ENCODE data around the gene AJM1.
A peak's percentile ranks its signal among the peaks of the same experiment; 100 is the strongest.
"Not testable (repeated sequence)": the region's sequence is repeated elsewhere in the genome, so short reads cannot be mapped to it uniquely, and the experiment has no call there.

Gene AJM1

DNA sequence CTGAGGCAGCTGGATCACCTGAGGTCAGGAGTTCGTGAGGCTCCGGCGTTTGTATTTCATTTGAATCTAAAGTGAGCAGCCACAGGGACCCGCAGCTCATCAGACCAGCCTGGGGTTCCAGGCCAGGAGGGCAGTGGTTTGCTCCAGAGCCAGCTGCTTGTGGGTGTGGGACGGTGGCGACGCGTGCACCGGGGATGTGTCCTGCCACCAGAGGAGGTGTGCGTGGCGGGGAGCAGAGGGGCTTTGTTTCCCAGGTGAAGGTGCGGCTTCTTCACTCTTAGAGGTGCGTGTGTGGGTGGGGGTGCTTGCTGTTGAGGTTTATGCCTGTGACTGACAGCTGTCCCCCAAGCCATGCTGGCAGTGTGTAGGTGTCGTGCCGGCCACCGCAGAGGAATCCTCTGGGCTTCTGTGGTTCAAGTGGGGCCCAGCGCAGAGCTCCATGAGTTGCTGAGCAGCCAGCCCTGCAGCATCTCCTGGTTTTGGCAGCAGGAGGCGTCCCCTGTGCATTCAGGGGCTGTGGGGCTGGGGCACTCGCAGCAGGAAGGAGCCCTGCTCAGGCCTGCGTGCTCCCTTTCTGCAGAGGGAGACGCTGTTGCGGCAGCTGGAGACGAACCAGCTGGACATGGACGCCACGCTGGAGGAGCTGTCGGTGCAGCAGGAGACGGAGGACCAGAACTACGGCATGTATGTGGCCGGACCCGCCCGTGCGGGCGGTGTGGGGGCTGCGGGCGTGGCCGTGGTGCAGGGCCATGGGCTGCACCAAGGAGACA lies 6.9 kb upstream of the AJM1 start:
- Mint-ChIP-seq H3K9me3 (no peaks in the 10 kb centered on the region), H3K27me3 (no peaks in the 10 kb centered on the region), H3K4me1 (peaks cover 3% of the 10 kb centered on the region), H3K27ac (no peak overlapping the region), H3K4me3 (no peak overlapping the region), H3K36me3 (ENCODE audit: low read depth) (peaks cover 4% of the 10 kb centered on the region)
- DNase-seq (no peak), ATAC-seq (no peak)

GRCh38 chr9:136835932-136836904 lies 6.1 kb upstream of the AJM1 start:
- no peak overlapping the region for H3K4me3 Mint-ChIP-seq
- H3K27me3 Mint-ChIP-seq = no peaks in the 10 kb centered on the region
- H3K4me1 Mint-ChIP-seq = peaks cover 3% of the 10 kb centered on the region
- DNase-seq (no peak), ATAC-seq (no peak)
- H3K9me3 Mint-ChIP-seq = no peaks in the 10 kb centered on the region
- peaks cover 4% of the 10 kb centered on the region for H3K36me3 Mint-ChIP-seq (ENCODE audit: low read depth)
- no peak overlapping the region for H3K27ac Mint-ChIP-seq

- no peak overlapping the region for H3K27ac Mint-ChIP-seq
- no peaks in the 10 kb centered on the region for H3K27me3 Mint-ChIP-seq
- H3K4me1 Mint-ChIP-seq = peaks cover 7% of the 10 kb centered on the region
- H3K9me3 Mint-ChIP-seq = no peaks in the 10 kb centered on the region
- peaks cover 4% of the 10 kb centered on the region for H3K36me3 Mint-ChIP-seq (ENCODE audit: low read depth)
- H3K4me3 Mint-ChIP-seq = no peak overlapping the region
- no peak for ATAC-seq
- DNase-seq = no peak
Observed at GRCh38 chr9:136837146-136837855, 5.0 kb upstream of the AJM1 start.

GRCh38 chr9:136837856-136838277 lies 4.4 kb upstream of the AJM1 start:
- DNase-seq; H3K4me1 Mint-ChIP-seq; H3K36me3 Mint-ChIP-seq (ENCODE audit: low read depth); H3K27me3 Mint-ChIP-seq; H3K4me3 Mint-ChIP-seq; H3K9me3 Mint-ChIP-seq; ATAC-seq; H3K27ac Mint-ChIP-seq: not testable (repeated sequence)

- H3K4me3 Mint-ChIP-seq = no peak overlapping the region
- ATAC-seq = no peak
- H3K4me1 Mint-ChIP-seq = peaks cover 12% of the 10 kb centered on the region
- H3K27me3 Mint-ChIP-seq = no peaks in the 10 kb centered on the region
- H3K36me3 Mint-ChIP-seq (ENCODE audit: low read depth) = peaks cover 4% of the 10 kb centered on the region
- DNase-seq = no peak
- no peak overlapping the region for H3K27ac Mint-ChIP-seq
- no peaks in the 10 kb centered on the region for H3K9me3 Mint-ChIP-seq
Observed at GRCh38 chr9:136838314-136839228, 3.7 kb upstream of the AJM1 start.

DNA sequence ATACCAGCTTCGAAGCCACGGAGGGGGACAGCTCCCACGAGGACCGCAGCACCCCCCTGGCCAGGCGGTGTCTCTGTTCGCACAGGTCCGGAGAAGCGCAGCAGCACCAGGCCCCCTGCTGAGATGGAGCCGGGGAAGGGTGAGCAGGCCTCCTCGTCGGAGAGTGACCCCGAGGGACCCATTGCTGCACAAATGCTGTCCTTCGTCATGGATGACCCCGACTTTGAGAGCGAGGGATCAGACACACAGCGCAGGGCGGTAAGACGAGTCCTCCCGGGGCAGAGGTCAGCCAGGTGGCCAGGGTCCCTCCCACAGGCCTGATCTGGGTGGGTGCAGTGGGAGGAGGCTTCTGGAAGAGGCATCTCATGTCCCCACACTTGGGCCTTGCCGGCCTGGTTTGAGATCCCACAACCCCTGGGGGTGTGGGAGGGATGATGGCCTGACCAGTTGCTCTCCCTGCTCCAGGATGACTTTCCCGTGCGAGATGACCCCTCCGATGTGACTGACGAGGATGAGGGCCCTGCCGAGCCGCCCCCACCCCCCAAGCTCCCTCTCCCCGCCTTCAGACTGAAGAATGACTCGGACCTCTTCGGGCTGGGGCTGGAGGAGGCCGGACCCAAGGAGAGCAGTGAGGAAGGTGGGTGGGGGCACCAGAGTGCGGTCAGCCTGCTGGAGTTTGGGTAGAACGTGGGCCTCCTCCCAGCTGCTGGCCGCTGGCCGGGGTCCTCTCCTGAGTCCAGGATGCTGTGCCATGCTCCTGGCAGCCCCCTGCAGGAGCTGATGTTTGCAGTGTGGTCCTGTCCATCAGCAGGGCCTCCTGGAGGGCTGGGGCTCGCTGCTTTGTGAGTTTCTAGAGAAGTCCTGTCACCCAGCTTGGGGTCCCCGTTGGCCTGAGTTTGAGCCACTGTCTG lies 2.8 kb upstream of the AJM1 start:
- peaks cover 4% of the 10 kb centered on the region for H3K36me3 Mint-ChIP-seq (ENCODE audit: low read depth)
- no peaks in the 10 kb centered on the region for H3K27me3 Mint-ChIP-seq
- DNase-seq (no peak), ATAC-seq (no peak)
- no peaks in the 10 kb centered on the region for H3K9me3 Mint-ChIP-seq
- H3K4me3 Mint-ChIP-seq = no peak overlapping the region
- no peak overlapping the region for H3K27ac Mint-ChIP-seq
- peaks cover 14% of the 10 kb centered on the region for H3K4me1 Mint-ChIP-seq

DNA sequence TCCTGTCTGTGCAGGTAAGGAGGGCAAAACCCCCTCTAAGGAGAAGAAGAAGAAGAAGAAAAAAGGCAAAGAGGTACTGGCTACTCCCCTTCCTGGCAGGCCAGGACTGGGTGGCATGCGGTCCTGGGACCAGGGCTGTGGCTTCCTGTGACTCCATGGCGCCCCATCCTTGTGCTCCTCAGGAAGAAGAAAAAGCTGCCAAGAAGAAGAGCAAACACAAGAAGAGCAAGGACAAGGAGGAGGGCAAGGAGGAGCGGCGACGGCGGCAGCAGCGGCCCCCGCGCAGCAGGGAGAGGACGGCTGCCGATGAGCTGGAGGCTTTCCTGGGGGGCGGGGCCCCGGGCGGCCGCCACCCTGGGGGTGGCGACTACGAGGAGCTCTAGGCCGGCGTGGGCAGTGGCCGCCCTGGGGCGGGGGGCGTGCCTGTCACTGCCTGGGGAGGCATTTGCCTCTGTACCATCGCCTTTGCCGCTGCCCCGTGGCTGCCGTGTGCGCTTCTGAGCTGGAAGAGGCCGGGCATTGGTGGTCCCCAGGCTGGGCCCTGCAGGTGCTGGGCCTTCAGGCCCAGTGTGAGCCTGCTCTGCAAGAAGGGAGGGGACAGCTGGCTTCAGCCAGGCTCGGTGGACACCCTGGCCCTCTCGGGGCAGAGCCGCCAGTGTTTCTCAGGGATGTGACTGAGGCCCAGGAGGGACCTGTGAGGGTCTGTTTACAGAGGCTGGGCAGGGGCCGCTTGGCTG lies 2.0 kb upstream of the AJM1 start:
- Mint-ChIP-seq H3K27me3 (peaks cover 3% of the 10 kb centered on the region), H3K9me3 (no peaks in the 10 kb centered on the region), H3K4me3 (no peak overlapping the region), H3K27ac (no peak overlapping the region), H3K36me3 (ENCODE audit: low read depth) (peaks cover 4% of the 10 kb centered on the region), H3K4me1 (peaks cover 16% of the 10 kb centered on the region)
- ATAC-seq (no peak), DNase-seq (no peak)

DNA sequence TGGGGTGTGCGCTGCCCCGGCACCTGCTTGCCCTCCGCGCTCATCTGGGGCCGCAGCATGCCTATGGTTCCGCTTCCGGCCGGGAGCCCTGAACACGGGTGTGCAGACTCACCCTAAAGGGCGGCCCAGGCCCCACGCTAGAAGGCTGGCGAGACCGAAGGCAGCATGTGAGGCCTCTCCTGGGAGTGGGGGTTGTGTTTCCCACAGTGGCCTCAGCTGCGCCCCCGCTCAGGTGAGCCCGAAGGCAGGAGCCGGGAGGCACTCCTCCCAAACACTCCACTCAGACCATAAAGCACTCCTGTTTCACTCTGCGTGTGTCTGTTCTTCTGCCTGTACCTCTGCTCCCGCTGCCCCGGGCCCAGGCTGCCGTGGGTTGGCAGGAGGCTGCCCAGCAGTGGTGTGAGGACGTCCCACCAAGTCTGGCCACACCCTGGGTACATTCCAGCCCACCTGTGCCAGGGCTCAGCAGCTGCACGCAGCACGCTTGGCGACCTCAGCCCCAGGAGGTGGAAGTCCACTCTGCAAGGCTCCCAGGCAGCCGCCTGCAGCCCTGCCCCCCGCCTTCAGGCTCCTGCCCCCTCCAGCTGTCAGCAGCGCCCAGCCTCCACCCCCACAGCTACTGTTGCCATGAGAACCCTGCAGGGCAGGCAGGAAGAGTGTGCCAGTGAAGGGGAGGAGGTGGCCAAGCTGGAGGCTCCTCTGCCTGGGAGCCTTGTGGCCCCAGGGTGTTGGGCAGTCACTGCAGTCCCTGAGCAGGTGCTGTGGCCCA lies 1.2 kb upstream of the AJM1 start:
- ATAC-seq (no peak), DNase-seq (no peak)
- H3K9me3 Mint-ChIP-seq = no peaks in the 10 kb centered on the region
- peaks cover 16% of the 10 kb centered on the region for H3K4me1 Mint-ChIP-seq
- H3K27ac Mint-ChIP-seq = no peak overlapping the region
- H3K27me3 Mint-ChIP-seq = peaks cover 3% of the 10 kb centered on the region
- no peak overlapping the region for H3K4me3 Mint-ChIP-seq
- H3K36me3 Mint-ChIP-seq (ENCODE audit: low read depth) = peaks cover 4% of the 10 kb centered on the region

DNA sequence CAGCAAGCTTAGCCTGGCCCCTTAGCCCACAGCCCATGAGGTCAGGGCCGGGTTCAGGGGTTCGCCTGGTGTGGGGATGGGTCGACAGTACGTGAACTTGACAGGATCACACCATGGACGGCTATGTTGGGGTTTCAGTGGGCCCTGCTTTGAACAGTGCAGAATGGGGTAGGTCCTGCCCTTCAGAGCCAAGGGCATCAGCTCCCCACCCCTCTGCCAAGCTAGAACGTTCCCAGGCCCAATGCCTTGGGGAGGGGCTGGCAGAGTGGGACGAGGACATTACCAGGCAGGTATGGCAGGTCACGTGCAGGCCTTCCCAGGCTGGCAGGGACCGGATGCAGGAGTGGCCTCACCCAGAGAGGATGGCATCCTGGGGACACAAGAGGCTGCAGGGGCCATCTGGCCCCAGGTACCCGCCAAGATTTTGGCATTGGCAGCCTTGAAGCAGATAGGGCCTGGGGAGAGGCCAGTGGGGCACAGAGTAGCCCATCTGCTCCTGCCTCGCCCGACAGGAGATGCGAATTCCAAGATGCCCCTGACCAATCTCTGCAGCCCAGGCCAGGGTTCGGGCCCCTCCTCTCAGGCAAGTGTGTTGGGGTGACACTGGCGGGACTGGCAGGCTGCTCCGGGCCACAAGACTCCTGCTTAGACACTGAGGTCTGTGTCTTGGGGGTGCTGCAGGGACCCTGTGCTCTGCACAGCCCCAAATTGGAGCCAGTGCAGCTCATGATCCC lies 465 bp upstream of the AJM1 start:
- H3K4me1 Mint-ChIP-seq = peaks cover 17% of the 10 kb centered on the region
- H3K27ac Mint-ChIP-seq; H3K9me3 Mint-ChIP-seq; ATAC-seq; DNase-seq; H3K36me3 Mint-ChIP-seq (ENCODE audit: low read depth); H3K27me3 Mint-ChIP-seq: not testable (repeated sequence)
- peak overlapping the region; percentile 74 for H3K4me3 Mint-ChIP-seq

- peak overlapping the region; percentile 50 for H3K4me3 Mint-ChIP-seq
- not testable (repeated sequence) for H3K27ac Mint-ChIP-seq; DNase-seq; H3K9me3 Mint-ChIP-seq; H3K36me3 Mint-ChIP-seq (ENCODE audit: low read depth); ATAC-seq
- H3K4me1 Mint-ChIP-seq = peaks cover 23% of the 10 kb centered on the region
- peaks cover 14% of the 10 kb centered on the region for H3K27me3 Mint-ChIP-seq
Observed at GRCh38 chr9:136843159-136843800, 1.0 kb downstream of the AJM1 start.

Measured in activated naive CD8-positive, alpha-beta T cell treated with anti-CD3 and anti-CD28 coated beads, Interleukin-2, amount 50 U/mL, for 24 hours (primary cell).